ENCODE measurements around the gene CNEP1R1. TPM values are rescaled to one million over a fixed set of nuclear protein-coding genes. Genes with fewer than 3 reads are reported as not detected.

The CNEP1R1 gene
- total and polyA plus RNA-seq, 10 of the 15 experiments (the other 5 are each of a cell fraction or from before 2014, with no cell fraction given) = 11.5 to 29.2 (median 15.6) TPM

GRCh38 chr16:50045412-50045811 is 20.4 kb downstream of the CNEP1R1 start:
- FAIRE-seq (no peak), ATAC-seq (no peak), DNase-seq (ENCODE audit: low read depth, low spot score) (no peak)
- BruUV-seq (replicated peaks) = no TSS peak
- no peak overlapping the region for H3K4me3 ChIP-seq
- H3K36me3 ChIP-seq (ENCODE audit: control insufficient read depth in 2 of 2, insufficient read depth in 2 of 2, low read length in 1 of 2) = no peaks in the 10 kb centered on the region
- SMC1A ChIA-PET (ENCODE audit: uncharacterized antibody, unreplicated experiment) = interaction anchor here (0.6 to 1.4 kb wide), 2 partner anchors 15 to 207 kb away, joined by 3 read pairs; no protein-coding TSS in a partner anchor
- TF ChIP-seq CTCF (IDR thresholded peaks at IDR 0.05 in 2 of 3, conservative IDR thresholded peaks at IDR 0.05 in 1 of 3; ENCODE audit: control insufficient read depth in 2 of 3, extremely low read depth in 1 of 3, insufficient read depth in 1 of 3, low read depth in 3 of 3, low read length in 3 of 3) = no peak
- no peaks in the 10 kb centered on the region for H4K20me1 ChIP-seq (ENCODE audit: control insufficient read depth, insufficient read depth)
- H3K27me3 ChIP-seq (replicated peaks in 1 of 2; ENCODE audit: control insufficient read depth in 2 of 2, insufficient read depth in 2 of 2, low read length in 1 of 2) = no peaks in the 10 kb centered on the region
- no peaks in the 10 kb centered on the region for H3K79me2 ChIP-seq (ENCODE audit: control insufficient read depth, insufficient read depth, low read length)
- H3K4me1 ChIP-seq (ENCODE audit: control insufficient read depth, insufficient read depth, low read length) = no peaks in the 10 kb centered on the region
- no peaks in the 10 kb centered on the region for H3K9me3 ChIP-seq (replicated peaks; ENCODE audit: control insufficient read depth, insufficient read depth, low read length)
- no peak overlapping the region for H3K9ac ChIP-seq (ENCODE audit: control insufficient read depth, insufficient read depth, low read length)
- no peak overlapping the region for H3K27ac ChIP-seq (ENCODE audit: control insufficient read depth, insufficient read depth)
- intact Hi-C loops (cut with micrococcal nuclease; ENCODE audit: unreplicated experiment) = no loop called here
- POLR2A ChIA-PET = no interaction called here
- RAD21 ChIA-PET (ENCODE audit: unreplicated experiment) = no interaction called here
- CTCF ChIA-PET = interaction anchor here (1.0 kb wide), 1 partner anchor 170 kb away, joined by 3 read pairs; no protein-coding TSS in a partner anchor
- WGBS (ENCODE audit: insufficient coverage, insufficient replicate concordance, low lambda C conversion rate, missing lambda C conversion rate) = 55% methylated on average over 4 of the region's 4 CpGs
- in situ Hi-C loops (cut with MboI) = no loop called here
- H3K4me2 ChIP-seq (ENCODE audit: control insufficient read depth, insufficient read depth) = no peak overlapping the region
- H2AFZ ChIP-seq (ENCODE audit: control insufficient read depth, low read depth, low read length) = no peak overlapping the region

GRCh38 chr16:50046853-50047252 is 21.8 kb downstream of the CNEP1R1 start:
- 58% methylated on average over 6 of the region's 6 CpGs for WGBS (ENCODE audit: insufficient coverage, insufficient replicate concordance, low lambda C conversion rate, missing lambda C conversion rate)
- no peak overlapping the region for H2AFZ ChIP-seq (ENCODE audit: control insufficient read depth, low read depth, low read length)
- H3K27me3 ChIP-seq (replicated peaks in 1 of 2; ENCODE audit: control insufficient read depth in 2 of 2, insufficient read depth in 2 of 2, low read length in 1 of 2) = no peaks in the 10 kb centered on the region
- in situ Hi-C loops (cut with MboI) (no loop called here), intact Hi-C loops (cut with micrococcal nuclease; ENCODE audit: unreplicated experiment) (no loop called here)
- FAIRE-seq (no peak), ATAC-seq (no peak), DNase-seq (ENCODE audit: low read depth, low spot score) (no peak)
- SMC1A ChIA-PET (ENCODE audit: uncharacterized antibody, unreplicated experiment) = interaction anchor here (1.4 kb wide), 1 partner anchor 16 kb away, joined by 3 read pairs; no protein-coding TSS in a partner anchor
- no peaks in the 10 kb centered on the region for H3K9me3 ChIP-seq (replicated peaks; ENCODE audit: control insufficient read depth, insufficient read depth, low read length)
- H3K79me2 ChIP-seq (ENCODE audit: control insufficient read depth, insufficient read depth, low read length) = no peaks in the 10 kb centered on the region
- no peak overlapping the region for H3K27ac ChIP-seq (ENCODE audit: control insufficient read depth, insufficient read depth)
- RAD21 ChIA-PET (ENCODE audit: unreplicated experiment) = no interaction called here
- H3K36me3 ChIP-seq (ENCODE audit: control insufficient read depth in 2 of 2, insufficient read depth in 2 of 2, low read length in 1 of 2) = no peaks in the 10 kb centered on the region
- H3K9ac ChIP-seq (ENCODE audit: control insufficient read depth, insufficient read depth, low read length) = no peak overlapping the region
- BruUV-seq (replicated peaks) = no TSS peak
- H3K4me1 ChIP-seq (ENCODE audit: control insufficient read depth, insufficient read depth, low read length) = no peaks in the 10 kb centered on the region
- no peaks in the 10 kb centered on the region for H4K20me1 ChIP-seq (ENCODE audit: control insufficient read depth, insufficient read depth)
- no peak for TF ChIP-seq EED (IDR thresholded peaks at IDR 0.05; ENCODE audit: low read depth)
- no peak for TF ChIP-seq USF1 (IDR thresholded peaks at IDR 0.05; ENCODE audit: borderline replicate concordance, extremely low read length, insufficient read depth, low read depth, low read length)
- no peak for TF ChIP-seq MTA2 (IDR thresholded peaks at IDR 0.05; ENCODE audit: low read depth)
- no peak for TF ChIP-seq NR2C2 (IDR thresholded peaks at IDR 0.05; ENCODE audit: borderline replicate concordance, control insufficient read depth, insufficient read length, low read depth)
- TF ChIP-seq NRF1 (conservative IDR thresholded peaks at IDR 0.05; ENCODE audit: low read depth, low read length) = no peak
- TF ChIP-seq SMARCA5 (IDR thresholded peaks at IDR 0.05) = no peak
- TF ChIP-seq CHD4 (IDR thresholded peaks at IDR 0.05) = no peak
- TF ChIP-seq RUNX3 (IDR thresholded peaks at IDR 0.05; ENCODE audit: low read length) = no peak
- POLR2A ChIA-PET = no interaction called here
- H3K4me3 ChIP-seq = no peak overlapping the region
- CTCF ChIA-PET = no interaction called here
- H3K4me2 ChIP-seq (ENCODE audit: control insufficient read depth, insufficient read depth) = no peak overlapping the region
